Stimulated activated CD4-positive, alpha-beta T cell treated with anti-CD3 and anti-CD28 coated beads, Interleukin-1b, Interleukin-23, amount 100 ng/mL, for 48 hours (primary cell): ENCODE measurements around the gene TLR2.

Experiments used
- DNase-seq: peaks from one replicate; pipeline ENCODE4 v3.0.0-alpha.2; 2020

The TLR2 gene

GRCh38 chr4:153684182-153684970 is at the start of gene TLR2:
Gene TLR2 (plus strand): TSS chr4:153684280. CDS start chr4:153702908, 18,628 bp downstream.
- DNase-seq = peak; percentile 53

- DNase-seq = no peak
Measured at GRCh38 chr4:153634738-153635353, 49.2 kb upstream of the TLR2 start.

GRCh38 chr4:153635846-153636245 is 48.2 kb upstream of the TLR2 start:
- no peak for DNase-seq

GRCh38 chr4:153637201-153637600 is 46.9 kb upstream of the TLR2 start:
- DNase-seq = no peak

GRCh38 chr4:153638011-153638410 is 46.1 kb upstream of the TLR2 start:
- DNase-seq = no peak

- no peak for DNase-seq
Measured at GRCh38 chr4:153638999-153639398, 45.1 kb upstream of the TLR2 start.

GRCh38 chr4:153639833-153640802 is 44.0 kb upstream of the TLR2 start:
- no peak for DNase-seq

GRCh38 chr4:153641532-153641931 is 42.5 kb upstream of the TLR2 start:
- DNase-seq = no peak

- no peak for DNase-seq
Measured at GRCh38 chr4:153643406-153644383, 40.4 kb upstream of the TLR2 start.

- DNase-seq = peak; percentile 18
Measured at GRCh38 chr4:153645183-153645582, 38.9 kb upstream of the TLR2 start.

- DNase-seq = no peak
Measured at GRCh38 chr4:153646261-153646660, 37.8 kb upstream of the TLR2 start.

GRCh38 chr4:153646978-153647377 is 37.1 kb upstream of the TLR2 start:
- no peak for DNase-seq

GRCh38 chr4:153647975-153648374 is 36.1 kb upstream of the TLR2 start:
- no peak for DNase-seq

GRCh38 chr4:153649572-153649991 is 34.5 kb upstream of the TLR2 start:
- peak; percentile 12 for DNase-seq

GRCh38 chr4:153651116-153651515 is 33.0 kb upstream of the TLR2 start:
- DNase-seq = peak; percentile 27

GRCh38 chr4:153651587-153651986 is 32.5 kb upstream of the TLR2 start:
- peak; percentile 81 for DNase-seq

- DNase-seq = peak; percentile 52
Measured at GRCh38 chr4:153652051-153652784, 31.9 kb upstream of the TLR2 start.

- no peak for DNase-seq
Measured at GRCh38 chr4:153655002-153655541, 29.0 kb upstream of the TLR2 start.

- DNase-seq = no peak
Measured at GRCh38 chr4:153655928-153656327, 28.2 kb upstream of the TLR2 start.

- DNase-seq = no peak
Measured at GRCh38 chr4:153661215-153661822, 22.8 kb upstream of the TLR2 start.

- DNase-seq = no peak
Measured at GRCh38 chr4:153661908-153662307, 22.2 kb upstream of the TLR2 start.
